CD4-positive, alpha-beta T cell treated with Interleukin-17A for 4 hours (primary cell): ENCODE data around the gene FGF3.
A peak's percentile ranks its signal among the peaks of the same experiment; 100 is the strongest.
"Not testable (repeated sequence)": the region's sequence is repeated elsewhere in the genome, so short reads cannot be mapped to it uniquely, and the experiment has no call there.

ENCODE experiments used
- DNase-seq: peaks from one replicate; pipeline ENCODE4 v3.0.0-alpha.2; 2020; ENCODE audit warnings: mixed read lengths

FGF3 gene

GRCh38 chr11:69801513-69802335 lies 17.5 kb downstream of the FGF3 start:
- peak; percentile 36 for DNase-seq

GRCh38 chr11:69800278-69800677 lies 18.9 kb downstream of the FGF3 start:
- no peak for DNase-seq

GRCh38 chr11:69799582-69799981 lies 19.6 kb downstream of the FGF3 start:
- DNase-seq = no peak

GRCh38 chr11:69799097-69799496 lies 20.1 kb downstream of the FGF3 start:
- DNase-seq = no peak

- DNase-seq = no peak
Observed at GRCh38 chr11:69797737-69798528, 21.3 kb downstream of the FGF3 start.

- no peak for DNase-seq
Observed at GRCh38 chr11:69797156-69797555, 22.1 kb downstream of the FGF3 start.

GRCh38 chr11:69796063-69796462 lies 23.2 kb downstream of the FGF3 start:
- DNase-seq = no peak

GRCh38 chr11:69791276-69792180 lies 27.7 kb downstream of the FGF3 start:
- DNase-seq = no peak

- no peak for DNase-seq
Observed at GRCh38 chr11:69788956-69789355, 30.3 kb downstream of the FGF3 start.

GRCh38 chr11:69787906-69788305 lies 31.3 kb downstream of the FGF3 start:
- DNase-seq = no peak

- DNase-seq = no peak
Observed at GRCh38 chr11:69787457-69787856, 31.8 kb downstream of the FGF3 start.

GRCh38 chr11:69781241-69781640 lies 38.0 kb downstream of the FGF3 start:
- DNase-seq = no peak

- no peak for DNase-seq
Observed at GRCh38 chr11:69778373-69778772, 40.8 kb downstream of the FGF3 start.

GRCh38 chr11:69775163-69775755 lies 44.0 kb downstream of the FGF3 start, which contains the start of gene FGF4:
TSS of gene FGF4 (minus strand) at chr11:69775341. CDS start at chr11:69775084, 257 bp downstream.
- DNase-seq = no peak

GRCh38 chr11:69774354-69775162 lies 44.7 kb downstream of the FGF3 start:
- no peak for DNase-seq

GRCh38 chr11:69773626-69774353 lies 45.4 kb downstream of the FGF3 start:
- DNase-seq = no peak

GRCh38 chr11:69771466-69771865 lies 47.8 kb downstream of the FGF3 start:
- no peak for DNase-seq

- no peak for DNase-seq
Observed at GRCh38 chr11:69770540-69770939, 48.7 kb downstream of the FGF3 start.

GRCh38 chr11:69765498-69765995 lies 53.7 kb downstream of the FGF3 start:
- DNase-seq = no peak

GRCh38 chr11:69764918-69765317 lies 54.3 kb downstream of the FGF3 start:
- not testable (repeated sequence) for DNase-seq

- DNase-seq = no peak
Observed at GRCh38 chr11:69760319-69760718, 58.9 kb downstream of the FGF3 start.
